22Rv1 (cell line): ENCODE results near the gene DOCK7.

ENCODE experiments used
- CTCF ChIP-seq: fragments of 450-650 bp; IDR thresholded peaks from 2 replicates; pipeline ENCODE4 v1.5.1; 2017; ENCODE audit warnings: mild to moderate bottlenecking
- ZFX ChIP-seq: fragments of 450-650 bp; IDR thresholded peaks from 2 replicates; pipeline ENCODE4 v1.6.1; 2017; ENCODE audit warnings: antibody characterized with exemption, borderline replicate concordance

DNA sequence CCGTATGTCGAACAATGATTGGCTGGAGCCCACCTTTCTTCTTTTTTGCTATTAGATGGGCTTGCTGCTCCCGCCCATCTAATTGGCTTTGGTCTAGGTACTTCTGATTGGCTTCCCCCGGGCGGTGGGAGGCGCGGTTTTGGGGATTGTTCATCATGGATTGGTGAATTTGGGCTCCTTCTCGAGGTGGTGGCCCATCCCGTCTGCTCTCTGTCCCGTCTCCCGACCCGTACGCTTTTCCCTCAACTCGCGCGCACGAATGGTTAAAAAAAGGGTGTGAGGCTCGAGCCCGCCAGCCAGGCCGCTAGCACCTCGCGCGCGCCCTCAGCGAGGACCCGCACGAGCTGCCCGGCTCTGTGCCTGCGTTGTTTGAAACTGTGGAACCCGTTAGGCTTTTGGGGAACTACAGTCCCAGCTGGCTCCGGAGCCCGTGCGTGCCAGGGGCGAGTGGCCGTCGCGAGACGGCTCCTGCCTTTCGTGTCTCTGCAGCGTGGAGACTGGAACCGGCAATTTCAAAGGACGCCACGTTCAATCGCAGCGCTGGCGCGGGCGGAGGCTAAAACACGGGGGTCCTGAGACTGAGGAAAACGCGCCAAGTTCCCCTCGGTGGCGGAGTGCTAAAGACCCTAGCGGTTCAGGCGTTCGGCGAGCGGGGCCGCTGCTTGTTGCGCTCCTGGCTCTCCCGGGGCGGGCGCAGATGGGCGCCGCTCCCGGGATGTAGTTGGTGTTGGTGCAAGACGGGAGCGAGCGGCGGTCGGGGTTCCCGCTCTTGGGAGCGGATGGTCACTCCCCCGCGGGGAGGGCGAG lies 251.5 kb downstream of the DOCK7 start, which contains the start of gene USP1:
- TF ChIP-seq CTCF = no peak
- no peak for TF ChIP-seq ZFX
